Vagina (tissue), 2 donors: ENCODE measurements around the gene PGAP1. TPM values are rescaled to one million over a fixed set of nuclear protein-coding genes. Genes with fewer than 3 reads are reported as not detected.

Experiments used
- DNase-seq, 2 donors: peaks; one replicate each; pipeline ENCODE4 v3.0.0-alpha.2; 2017; ENCODE audit errors: extremely low spot score in 2 of 2
- H3K27ac ChIP-seq: fragments of 200-600 bp; sonication (generic); one replicate; pipeline ENCODE4 v1.5.1; 2019
- H3K27me3 ChIP-seq: fragments of 200-600 bp; sonication (generic); one replicate; pipeline ENCODE4 v1.5.1; 2019
- H3K36me3 ChIP-seq, 2 donors: fragments of 200-600 bp; sonication (generic); one replicate each; pipeline ENCODE4 v1.5.1; 2017 to 2019
- H3K4me1 ChIP-seq: fragments of 200-600 bp; sonication (generic); one replicate; pipeline ENCODE4 v1.5.1; 2019
- H3K4me3 ChIP-seq, 2 donors: fragments of 200-600 bp; sonication (generic); 1 replicate in 1 of 2; 2 replicates in 1 of 2; pipeline ENCODE4 v1.5.1; 2016 to 2019
- H3K9me3 ChIP-seq: fragments of 200-600 bp; sonication (generic); one replicate; pipeline ENCODE4 v1.5.1; 2019
- CTCF ChIP-seq, 3 experiments: fragments of 450-650 bp in 2 of 3; fragments of 200-600 bp in 1 of 3; sonication (generic) in 1 of 3; IDR thresholded peaks; one replicate each; pipeline ENCODE4 v1.5.1; 2017 to 2019; ENCODE audit warnings: antibody characterized with exemption in 3 of 3, mild to moderate bottlenecking in 2 of 3, moderate library complexity in 2 of 3
- POLR2A ChIP-seq, 2 donors: fragments of 450-650 bp; IDR thresholded peaks; one replicate each; pipeline ENCODE4 v1.6.1; 2017; ENCODE audit warnings: antibody characterized with exemption in 2 of 2, mild to moderate bottlenecking in 2 of 2, moderate library complexity in 2 of 2
- POLR2AphosphoS5 ChIP-seq, 2 donors: sonication (generic); formaldehyde crosslinking; IDR thresholded peaks; one replicate each; pipeline ENCODE4 v1.9.0; 2017; ENCODE audit warnings: antibody characterized with exemption in 2 of 2, mild to moderate bottlenecking in 2 of 2, low read depth in 1 of 2; ENCODE audit not compliant: insufficient read depth in 1 of 2
- intact Hi-C: fragments of 100-400 bp; cut with DNase I; formaldehyde crosslinking; loops from one replicate; pipeline ENCODE4 v1.15.1; 2023
- total RNA-seq: library from RNA; depleted of rRNA; stranded (reverse); fragments of >200 nt; gene quantifications from one replicate; pipeline ENCODE4 v1.2.3, GENCODE V29; 2016

PGAP1 gene
- total RNA-seq, 1 donor from 2014 or later, result 15.2 TPM

DNA sequence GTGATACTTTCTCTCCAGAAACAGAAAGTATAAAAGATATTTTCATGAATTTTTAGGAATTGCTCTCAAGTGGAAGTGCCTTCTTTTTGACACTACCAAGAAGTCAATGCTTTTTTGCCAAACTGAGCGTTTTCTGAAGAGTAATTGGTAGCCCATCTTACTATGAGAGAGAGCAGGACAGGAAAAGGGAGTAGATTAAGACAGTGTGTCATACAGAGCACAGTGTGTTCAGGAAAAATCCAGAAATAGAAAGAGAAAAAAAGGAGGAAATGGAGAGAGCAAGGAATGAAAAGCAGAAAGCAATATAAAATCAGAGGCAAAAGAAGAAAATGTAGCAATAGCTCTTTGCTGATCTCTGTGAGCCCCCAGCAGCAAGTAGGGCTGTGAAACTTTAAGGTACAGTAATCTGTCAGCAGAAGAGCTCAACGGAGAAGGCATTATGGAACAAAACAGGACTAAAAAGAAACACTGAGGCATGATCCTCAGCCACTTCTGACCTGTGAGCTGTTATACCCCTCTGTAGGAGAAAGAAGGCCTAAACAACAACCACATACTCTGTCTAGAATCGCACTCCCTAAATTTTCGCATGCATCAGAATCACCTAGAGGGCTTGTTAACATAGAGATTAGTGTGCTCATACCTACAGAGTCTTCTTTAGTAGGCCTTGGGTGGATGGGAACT lies 15.0 kb upstream of the PGAP1 start:
- Histone ChIP-seq H3K9me3 (no peaks in the 10 kb centered on the region), H3K4me1 (no peaks in the 10 kb centered on the region), H3K36me3 (no peaks in the 10 kb centered on the region), H3K4me3 (no peak overlapping the region), H3K27me3 (no peaks in the 10 kb centered on the region), H3K27ac (no peak overlapping the region)
- intact Hi-C loops, result no loop called here
- TF ChIP-seq CTCF (IDR thresholded peaks at IDR 0.05) (no peak), POLR2AphosphoS5 (IDR thresholded peaks at IDR 0.05; ENCODE audit: insufficient read depth in 1 of 2, low read depth in 1 of 2) (no peak), POLR2A (IDR thresholded peaks at IDR 0.05) (no peak)
- no peak for DNase-seq

DNA sequence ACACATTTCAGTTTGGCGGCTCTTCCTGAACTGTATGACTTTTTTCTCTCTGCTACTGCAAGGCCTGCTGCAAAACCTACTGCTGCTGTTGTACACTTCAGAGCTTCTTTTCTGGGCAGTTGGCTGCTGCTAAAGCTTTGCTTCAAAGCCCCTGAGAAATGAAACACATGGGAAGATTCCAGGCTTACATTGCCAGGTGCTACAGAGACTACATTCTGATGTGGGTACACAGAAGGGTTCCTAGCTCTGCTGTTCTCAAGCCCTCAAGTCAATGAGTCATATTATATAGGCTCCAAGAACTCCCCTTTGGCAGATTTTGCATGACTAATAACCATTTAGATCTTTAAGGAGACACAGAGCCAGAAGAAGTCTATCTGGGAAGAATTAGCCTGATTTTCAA lies 12.9 kb upstream of the PGAP1 start:
- Histone ChIP-seq H3K27me3 (no peaks in the 10 kb centered on the region), H3K27ac (no peak overlapping the region), H3K36me3 (no peaks in the 10 kb centered on the region), H3K9me3 (no peaks in the 10 kb centered on the region), H3K4me3 (no peak overlapping the region), H3K4me1 (no peaks in the 10 kb centered on the region)
- no peak for TF ChIP-seq CTCF (IDR thresholded peaks at IDR 0.05)
- no peak for TF ChIP-seq POLR2A (IDR thresholded peaks at IDR 0.05)
- DNase-seq, result no peak
- intact Hi-C loops, result no loop called here

DNA sequence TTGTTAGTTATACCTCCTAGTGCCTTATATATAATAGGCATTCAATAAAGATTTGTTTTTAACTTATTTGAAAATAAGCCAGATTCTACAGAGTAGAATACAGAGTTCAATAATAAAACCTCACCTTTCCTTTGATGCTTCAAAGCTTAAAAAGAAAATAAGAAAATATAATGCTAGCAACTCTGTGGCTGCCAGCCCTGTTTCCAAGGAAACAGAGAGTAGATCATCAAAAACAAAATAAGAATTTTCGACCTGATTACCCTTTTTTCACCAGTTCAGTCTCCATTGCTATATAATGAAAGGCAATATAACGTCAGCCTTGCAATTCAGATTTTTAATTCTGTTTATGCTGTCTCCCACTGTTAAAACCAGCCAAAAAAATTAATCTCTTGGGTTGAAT lies 8.9 kb upstream of the PGAP1 start:
- Histone ChIP-seq H3K4me3 (no peak overlapping the region), H3K27me3 (no peaks in the 10 kb centered on the region), H3K27ac (no peak overlapping the region), H3K36me3 (no peaks in the 10 kb centered on the region), H3K4me1 (no peaks in the 10 kb centered on the region), H3K9me3 (no peaks in the 10 kb centered on the region)
- intact Hi-C loops, result no loop called here
- DNase-seq, result no peak
- TF ChIP-seq POLR2A (IDR thresholded peaks at IDR 0.05) (no peak), POLR2AphosphoS5 (IDR thresholded peaks at IDR 0.05; ENCODE audit: insufficient read depth in 1 of 2, low read depth in 1 of 2) (no peak), CTCF (IDR thresholded peaks at IDR 0.05) (no peak)

DNA sequence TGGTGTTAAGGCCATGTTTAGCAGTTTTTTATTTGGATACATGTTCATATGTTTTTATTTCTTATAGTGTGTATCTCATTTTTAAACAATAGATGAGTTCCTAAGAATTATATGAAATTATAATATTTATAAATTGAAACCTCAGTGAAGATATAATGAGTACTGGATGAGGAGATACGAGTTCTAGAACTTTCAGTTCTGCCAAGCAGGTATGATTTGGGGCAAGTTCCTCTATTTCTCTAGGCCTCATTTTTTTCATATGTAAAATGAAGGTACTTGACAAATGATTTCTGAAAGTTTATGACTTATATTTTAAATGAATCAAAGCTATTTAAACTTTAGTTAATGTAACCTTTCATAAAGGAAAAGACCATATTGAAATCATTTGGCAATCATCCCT lies 8.2 kb upstream of the PGAP1 start:
- Histone ChIP-seq H3K4me1 (no peaks in the 10 kb centered on the region), H3K9me3 (no peaks in the 10 kb centered on the region), H3K4me3 (no peak overlapping the region), H3K27me3 (no peaks in the 10 kb centered on the region), H3K36me3 (no peaks in the 10 kb centered on the region), H3K27ac (no peak overlapping the region)
- intact Hi-C loops, result no loop called here
- DNase-seq, result no peak
- no peak for TF ChIP-seq POLR2AphosphoS5 (IDR thresholded peaks at IDR 0.05; ENCODE audit: insufficient read depth in 1 of 2, low read depth in 1 of 2)
- no peak for TF ChIP-seq POLR2A (IDR thresholded peaks at IDR 0.05)
- no peak for TF ChIP-seq CTCF (IDR thresholded peaks at IDR 0.05)

DNA sequence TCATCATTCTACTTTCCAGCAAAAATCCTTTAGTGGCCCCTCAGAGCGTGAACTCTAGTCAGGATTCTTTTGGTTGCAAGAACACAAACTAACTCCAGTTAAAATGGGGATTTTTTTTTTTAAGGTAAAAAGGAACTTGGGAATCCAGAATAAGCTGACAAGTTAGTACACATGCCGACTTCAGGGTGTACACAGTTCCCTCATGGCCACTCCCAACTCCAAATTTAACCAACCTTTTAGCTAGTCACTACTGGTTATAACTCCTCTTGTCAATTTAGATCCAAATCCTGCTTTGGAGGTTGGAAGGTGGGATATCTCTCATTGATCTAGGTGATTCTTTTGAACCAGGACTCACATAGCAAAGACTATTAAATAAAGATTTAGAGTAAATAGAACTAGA lies 5.0 kb upstream of the PGAP1 start:
- intact Hi-C loops, result no loop called here
- Histone ChIP-seq H3K9me3 (no peaks in the 10 kb centered on the region), H3K4me1 (no peaks in the 10 kb centered on the region), H3K27me3 (no peaks in the 10 kb centered on the region), H3K27ac (no peak overlapping the region), H3K4me3 (no peak overlapping the region), H3K36me3 (no peaks in the 10 kb centered on the region)
- TF ChIP-seq POLR2AphosphoS5 (IDR thresholded peaks at IDR 0.05; ENCODE audit: insufficient read depth in 1 of 2, low read depth in 1 of 2) (no peak), POLR2A (IDR thresholded peaks at IDR 0.05) (no peak), CTCF (IDR thresholded peaks at IDR 0.05) (no peak)
- DNase-seq, result no peak
